ENCODE results near the gene ZMAT5. TPM values are rescaled to one million over a fixed set of nuclear protein-coding genes. Genes with fewer than 3 reads are reported as not detected.
A peak's percentile ranks its signal among the peaks of the same experiment; 100 is the strongest.

Gene ZMAT5
- total RNA-seq, 2 experiments from 2014 or later, result 17.1 to 17.5 TPM

- Mint-ChIP-seq H3K36me3 (no peaks in the 10 kb centered on the region), H3K27ac (no peak overlapping the region), H3K9me3 (no peaks in the 10 kb centered on the region), H3K4me3 (no peak overlapping the region), H3K27me3 (no peaks in the 10 kb centered on the region), H3K4me1 (no peaks in the 10 kb centered on the region)
- no peak for DNase-seq
Observed at GRCh38 chr22:29734406-29734805, 32.4 kb downstream of the ZMAT5 start.

GRCh38 chr22:29733362-29734201, 33.2 kb downstream of the ZMAT5 start:
- H3K36me3 Mint-ChIP-seq, result no peaks in the 10 kb centered on the region
- H3K27me3 Mint-ChIP-seq, result no peaks in the 10 kb centered on the region
- no peak overlapping the region for H3K4me3 Mint-ChIP-seq
- H3K4me1 Mint-ChIP-seq, result no peaks in the 10 kb centered on the region
- no peaks in the 10 kb centered on the region for H3K9me3 Mint-ChIP-seq
- H3K27ac Mint-ChIP-seq, result no peak overlapping the region
- no peak for DNase-seq

- Mint-ChIP-seq H3K36me3 (no peaks in the 10 kb centered on the region), H3K27me3 (no peaks in the 10 kb centered on the region), H3K4me3 (no peak overlapping the region), H3K27ac (no peak overlapping the region), H3K4me1 (no peaks in the 10 kb centered on the region), H3K9me3 (no peaks in the 10 kb centered on the region)
- DNase-seq, result no peak
Observed at GRCh38 chr22:29732883-29733282, 33.9 kb downstream of the ZMAT5 start.

- no peaks in the 10 kb centered on the region for H3K36me3 Mint-ChIP-seq
- H3K4me3 Mint-ChIP-seq, result no peak overlapping the region
- no peaks in the 10 kb centered on the region for H3K27me3 Mint-ChIP-seq
- H3K27ac Mint-ChIP-seq, result no peak overlapping the region
- no peaks in the 10 kb centered on the region for H3K4me1 Mint-ChIP-seq
- no peak for DNase-seq
- H3K9me3 Mint-ChIP-seq, result no peaks in the 10 kb centered on the region
Observed at GRCh38 chr22:29731058-29731850, 35.6 kb downstream of the ZMAT5 start.

- no peaks in the 10 kb centered on the region for H3K27me3 Mint-ChIP-seq
- no peak for DNase-seq
- H3K4me1 Mint-ChIP-seq, result no peaks in the 10 kb centered on the region
- no peaks in the 10 kb centered on the region for H3K36me3 Mint-ChIP-seq
- no peak overlapping the region for H3K27ac Mint-ChIP-seq
- no peak overlapping the region for H3K4me3 Mint-ChIP-seq
- H3K9me3 Mint-ChIP-seq, result no peaks in the 10 kb centered on the region
Observed at GRCh38 chr22:29729161-29729560, 37.6 kb downstream of the ZMAT5 start.

GRCh38 chr22:29727131-29727523, 39.7 kb downstream of the ZMAT5 start:
- H3K9me3 Mint-ChIP-seq, result no peaks in the 10 kb centered on the region
- peak; percentile 27 for DNase-seq
- H3K27me3 Mint-ChIP-seq, result no peaks in the 10 kb centered on the region
- no peaks in the 10 kb centered on the region for H3K36me3 Mint-ChIP-seq
- no peak overlapping the region for H3K27ac Mint-ChIP-seq
- no peaks in the 10 kb centered on the region for H3K4me1 Mint-ChIP-seq
- no peak overlapping the region for H3K4me3 Mint-ChIP-seq

GRCh38 chr22:29726512-29727130, 40.2 kb downstream of the ZMAT5 start:
- no peak for DNase-seq
- Mint-ChIP-seq H3K9me3 (no peaks in the 10 kb centered on the region), H3K4me1 (no peaks in the 10 kb centered on the region), H3K27ac (no peak overlapping the region), H3K27me3 (peaks cover 4% of the 10 kb centered on the region), H3K4me3 (no peak overlapping the region), H3K36me3 (no peaks in the 10 kb centered on the region)

GRCh38 chr22:29726106-29726505, 40.7 kb downstream of the ZMAT5 start:
- Mint-ChIP-seq H3K4me1 (no peaks in the 10 kb centered on the region), H3K27me3 (peaks cover 9% of the 10 kb centered on the region), H3K9me3 (no peaks in the 10 kb centered on the region), H3K27ac (no peak overlapping the region), H3K36me3 (no peaks in the 10 kb centered on the region), H3K4me3 (no peak overlapping the region)
- DNase-seq, result no peak

GRCh38 chr22:29724843-29725242, 42.0 kb downstream of the ZMAT5 start:
- DNase-seq, result no peak
- Mint-ChIP-seq H3K36me3 (no peaks in the 10 kb centered on the region), H3K4me3 (no peak overlapping the region), H3K27me3 (peaks cover 12% of the 10 kb centered on the region), H3K9me3 (no peaks in the 10 kb centered on the region), H3K4me1 (no peaks in the 10 kb centered on the region), H3K27ac (no peak overlapping the region)

- H3K9me3 Mint-ChIP-seq, result no peaks in the 10 kb centered on the region
- no peak for DNase-seq
Observed at GRCh38 chr22:29723766-29724165, 43.0 kb downstream of the ZMAT5 start.

GRCh38 chr22:29722587-29722986, 44.2 kb downstream of the ZMAT5 start:
- Mint-ChIP-seq H3K27me3 (peaks cover 32% of the 10 kb centered on the region), H3K4me1 (peaks cover 2% of the 10 kb centered on the region), H3K27ac (no peak overlapping the region), H3K9me3 (no peaks in the 10 kb centered on the region), H3K36me3 (no peaks in the 10 kb centered on the region), H3K4me3 (no peak overlapping the region)
- DNase-seq, result no peak

More at GRCh38 chr22:29723766-29724165, 43.0 kb downstream of the ZMAT5 start:
- peaks cover 22% of the 10 kb centered on the region for H3K27me3 Mint-ChIP-seq
- peaks cover 2% of the 10 kb centered on the region for H3K4me1 Mint-ChIP-seq
- no peak overlapping the region for H3K4me3 Mint-ChIP-seq
- no peaks in the 10 kb centered on the region for H3K36me3 Mint-ChIP-seq
- H3K27ac Mint-ChIP-seq, result no peak overlapping the region

GRCh38 chr22:29722151-29722550, 44.7 kb downstream of the ZMAT5 start:
- Mint-ChIP-seq H3K27me3 (peaks cover 37% of the 10 kb centered on the region), H3K36me3 (no peaks in the 10 kb centered on the region), H3K4me1 (peaks cover 2% of the 10 kb centered on the region), H3K27ac (no peak overlapping the region), H3K4me3 (no peak overlapping the region), H3K9me3 (no peaks in the 10 kb centered on the region)
- no peak for DNase-seq

- no peak for DNase-seq
- Mint-ChIP-seq H3K27me3 (peaks cover 49% of the 10 kb centered on the region), H3K4me1 (peaks cover 2% of the 10 kb centered on the region), H3K4me3 (no peak overlapping the region), H3K9me3 (no peaks in the 10 kb centered on the region), H3K36me3 (no peaks in the 10 kb centered on the region), H3K27ac (no peak overlapping the region)
Observed at GRCh38 chr22:29720811-29721323, 45.9 kb downstream of the ZMAT5 start.

- H3K4me1 Mint-ChIP-seq, result peaks cover 2% of the 10 kb centered on the region
- H3K36me3 Mint-ChIP-seq, result no peaks in the 10 kb centered on the region
- H3K9me3 Mint-ChIP-seq, result no peaks in the 10 kb centered on the region
- DNase-seq, result peak; percentile 15
- H3K27ac Mint-ChIP-seq, result no peak within 1 kb of the TSS
- peak within 1 kb of the TSS; percentile 50 for H3K4me3 Mint-ChIP-seq
- peaks cover 50% of the 10 kb centered on the region for H3K27me3 Mint-ChIP-seq
Observed at GRCh38 chr22:29719899-29720645, 46.7 kb downstream of the ZMAT5 start, which contains the start of gene CABP7. CABP7 (plus strand) TSS chr22:29720003; CDS start chr22:29720425, 422 bp downstream.

Data from activated naive CD8-positive, alpha-beta T cell treated with anti-CD3 and anti-CD28 coated beads for 36 hours (primary cell).